T47D (cell line): ENCODE measurements around the gene TBXA2R.
"Not testable (repeated sequence)": the region's sequence is repeated elsewhere in the genome, so short reads cannot be mapped to it uniquely, and the experiment has no call there.

Experiments used
- DNase-seq, 2 experiments: peaks; one replicate each; pipeline versions ENCODE4 v3.0.0 to v3.0.0-alpha.2; 2011 to 2012; ENCODE audit warnings: low read depth in 1 of 2, low spot score in 1 of 2
- JUND ChIP-seq: IDR thresholded peaks from 2 replicates; pipeline ENCODE4 v1.6.1; 2012; ENCODE audit warnings: low read depth
- in situ Hi-C: cut with HindIII; loops from 2 replicates; pipeline ENCODE4 v1.10.0; 2016; ENCODE audit warnings: low sequenced_read_pairs, low pct_unique_long_range_greater_than_20kb

Gene TBXA2R

DNA sequence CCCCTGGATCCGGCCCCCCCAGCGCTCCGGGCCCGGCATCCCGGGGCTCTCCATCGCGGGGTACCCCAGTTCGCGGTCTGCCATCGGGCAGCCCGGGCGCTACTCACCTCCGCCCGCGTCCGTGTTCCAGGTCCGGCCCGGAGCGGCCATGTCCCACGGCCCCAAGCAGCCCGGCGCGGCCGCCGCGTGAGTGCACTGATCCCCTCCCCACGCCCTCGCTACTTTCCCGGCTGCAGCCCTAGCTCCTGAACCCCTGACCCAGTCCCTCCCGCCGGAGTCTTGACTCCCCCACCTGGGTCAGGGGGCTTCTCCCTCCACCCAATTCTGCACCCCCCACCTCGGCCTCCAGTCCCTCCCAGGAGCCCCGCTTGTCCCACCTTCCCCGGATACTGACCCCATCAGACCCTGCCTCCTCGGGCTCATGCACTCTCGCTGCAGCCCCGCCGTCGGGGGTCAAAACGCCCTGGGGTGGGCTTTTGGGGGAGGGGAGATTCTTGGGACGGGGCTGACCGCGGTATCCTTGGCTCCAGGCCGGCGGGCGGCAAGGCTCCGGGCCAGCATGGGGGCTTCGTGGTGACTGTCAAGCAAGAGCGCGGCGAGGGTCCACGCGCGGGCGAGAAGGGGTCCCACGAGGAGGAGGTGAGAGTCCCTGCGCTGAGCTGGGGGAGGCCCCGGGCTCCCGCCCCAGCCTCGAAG is 33.4 kb downstream of the TBXA2R start:
- no peak for TF ChIP-seq JUND
- DNase-seq = peak in 1 of 2 experiments; percentile 33
- in situ Hi-C loops = no loop called here

GRCh38 chr19:3572855-3573161 is 33.9 kb downstream of the TBXA2R start, which contains the start of gene HMG20B:
Gene HMG20B, plus strand, starts transcription at chr19:3572944. Its CDS starts 366 bp downstream, at chr19:3573310.
- TF ChIP-seq JUND = no peak
- no peak for DNase-seq
- in situ Hi-C loops = no loop called here

- in situ Hi-C loops = no loop called here
- no peak for TF ChIP-seq JUND
- peak; percentile 86 to 99 for DNase-seq
Measured at GRCh38 chr19:3572132-3572854, 34.4 kb downstream of the TBXA2R start.

DNA sequence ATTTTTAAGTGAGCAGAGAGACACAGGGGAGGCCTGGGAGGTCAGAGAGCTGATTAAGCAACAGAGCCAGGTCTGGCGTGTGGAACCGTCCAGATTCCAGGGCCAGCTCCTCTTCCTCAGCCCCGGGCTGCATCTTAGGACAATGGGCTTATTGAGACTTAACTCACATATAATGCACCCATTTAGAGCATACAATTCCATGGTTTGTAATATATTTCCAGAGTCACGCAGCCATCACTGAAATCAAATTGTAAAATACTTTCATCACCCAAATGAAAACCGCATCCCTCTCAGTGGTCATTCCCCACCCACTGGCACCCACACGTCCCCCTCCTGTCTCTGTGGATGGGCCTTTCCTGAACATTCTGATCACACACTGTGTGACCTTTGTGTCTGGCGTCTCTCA is 36.1 kb downstream of the TBXA2R start:
- in situ Hi-C loops = no loop called here
- no peak for TF ChIP-seq JUND
- no peak for DNase-seq

GRCh38 chr19:3570042-3570441 is 36.6 kb downstream of the TBXA2R start:
- DNase-seq, in situ Hi-C loops: not testable (repeated sequence)

GRCh38 chr19:3565139-3565538 is 41.5 kb downstream of the TBXA2R start:
- no peak for DNase-seq
- in situ Hi-C loops = no loop called here
- no peak for TF ChIP-seq JUND

DNA sequence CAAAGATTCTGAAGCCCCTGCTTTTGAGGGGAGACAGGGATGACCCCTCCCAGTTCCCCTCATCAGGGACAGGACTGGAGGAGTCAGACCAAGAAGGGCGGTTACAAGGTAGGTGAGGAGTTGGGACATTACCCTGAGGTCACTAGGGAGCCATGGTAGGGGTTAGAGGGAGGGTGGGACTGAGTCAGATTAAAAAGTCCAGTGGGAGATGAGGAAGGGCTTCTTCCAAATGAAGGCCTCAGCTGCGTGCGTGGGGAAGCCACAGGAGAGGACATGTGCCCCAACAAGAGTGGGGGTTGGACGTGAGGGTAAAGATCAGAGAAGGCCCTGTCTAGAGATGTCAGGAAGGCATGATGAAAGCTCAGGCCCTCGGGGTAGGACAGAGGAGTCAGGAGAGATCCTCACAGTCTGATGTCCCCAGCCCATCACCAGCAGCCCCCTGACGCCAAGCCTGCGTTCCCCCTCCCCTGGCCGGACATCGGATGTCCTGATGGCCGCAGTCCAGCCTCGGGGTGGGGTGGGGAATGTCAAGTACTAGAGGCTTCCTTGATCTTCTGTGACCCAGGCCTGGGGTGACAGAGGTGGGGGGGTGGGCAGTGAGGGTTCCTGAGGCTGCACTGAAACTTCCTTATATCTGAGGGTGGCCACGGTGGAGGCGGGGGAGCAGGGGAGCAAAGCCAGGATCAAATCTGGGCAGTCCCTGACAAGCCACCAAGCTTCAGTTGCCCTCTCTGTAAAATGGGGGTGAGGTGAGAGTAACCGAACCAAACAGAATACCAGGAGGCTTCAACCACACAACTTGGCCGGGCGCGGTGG is 42.8 kb downstream of the TBXA2R start:
- no peak for DNase-seq
- in situ Hi-C loops = no loop called here
- no peak for TF ChIP-seq JUND

DNA sequence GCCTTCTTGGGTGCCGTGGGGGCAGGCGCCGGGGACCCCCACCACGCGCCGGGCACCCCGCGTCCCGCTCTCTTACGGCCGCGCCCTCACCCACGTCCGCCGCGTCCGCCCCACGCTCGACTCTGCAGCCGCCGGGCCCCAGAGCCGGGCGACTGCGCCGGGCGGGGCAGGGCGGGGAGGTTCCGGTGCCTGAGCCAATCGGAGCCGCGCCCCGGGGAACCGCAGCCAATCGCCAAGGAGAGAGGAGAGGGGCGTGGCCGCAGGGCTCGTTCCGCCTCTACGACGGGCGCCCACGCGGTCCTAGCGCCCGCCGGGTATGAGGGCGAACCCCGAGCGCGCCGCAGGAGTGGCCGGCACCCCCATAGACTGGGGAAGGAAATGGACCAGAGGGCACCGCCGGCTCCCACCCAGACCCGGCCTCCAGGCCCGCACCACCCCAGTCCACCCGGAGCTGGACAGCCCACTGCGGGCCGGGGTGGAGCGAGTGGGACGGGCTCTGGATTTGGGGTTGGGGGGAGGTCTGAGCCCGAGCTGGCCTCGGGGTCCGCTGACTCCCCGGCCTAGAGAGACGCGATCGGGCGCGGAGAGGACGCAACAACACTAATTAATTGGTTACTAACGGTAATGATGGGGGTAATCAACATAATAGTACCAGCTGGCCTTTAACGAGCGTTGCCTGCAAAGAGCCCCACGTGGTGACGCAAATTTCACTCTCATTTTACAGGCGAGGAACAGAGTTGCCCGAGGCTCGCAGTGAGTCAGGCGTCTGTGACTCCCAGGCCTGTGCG is 49.0 kb downstream of the TBXA2R start, which contains the start of gene MFSD12:
Gene MFSD12, minus strand, starts transcription at position 126 of the 788 bp plus-strand sequence. CDS start 183 bp downstream, outside the sequence.
- peak; percentile 92 to 96 for DNase-seq
- in situ Hi-C loops = no loop called here
- TF ChIP-seq JUND = no peak

GRCh38 chr19:3556978-3557460 is 49.7 kb downstream of the TBXA2R start:
- peak; percentile 42 to 45 for DNase-seq
- in situ Hi-C loops = no loop called here
- TF ChIP-seq JUND = no peak

DNA sequence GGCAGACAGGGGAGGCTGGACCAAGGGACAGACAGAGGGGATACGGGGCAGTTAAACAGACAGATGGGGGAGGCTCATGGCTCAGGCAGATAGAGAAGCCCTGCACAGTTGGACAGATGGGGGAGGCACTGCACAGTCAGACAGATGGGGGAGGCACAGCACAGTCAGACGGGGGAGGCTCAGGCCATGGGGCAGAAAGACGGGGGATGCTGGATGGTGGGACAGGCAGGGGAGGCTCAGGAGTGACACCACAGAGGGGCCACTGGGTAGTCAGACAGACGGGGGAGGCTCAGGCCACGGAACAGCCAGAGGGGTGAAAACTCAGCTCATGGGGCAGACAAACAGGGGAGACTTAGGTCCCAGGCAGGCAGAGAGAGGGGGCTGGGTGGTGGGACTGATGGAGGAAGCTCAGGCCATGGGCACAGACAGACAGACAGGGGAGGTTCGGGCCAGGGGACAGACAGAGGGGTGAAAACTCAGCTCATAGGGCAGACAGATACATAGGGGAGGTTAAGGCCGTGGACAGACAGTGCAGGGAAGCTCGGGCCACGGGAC is 50.2 kb downstream of the TBXA2R start:
- no peak for TF ChIP-seq JUND
- in situ Hi-C loops = no loop called here
- DNase-seq = no peak

DNA sequence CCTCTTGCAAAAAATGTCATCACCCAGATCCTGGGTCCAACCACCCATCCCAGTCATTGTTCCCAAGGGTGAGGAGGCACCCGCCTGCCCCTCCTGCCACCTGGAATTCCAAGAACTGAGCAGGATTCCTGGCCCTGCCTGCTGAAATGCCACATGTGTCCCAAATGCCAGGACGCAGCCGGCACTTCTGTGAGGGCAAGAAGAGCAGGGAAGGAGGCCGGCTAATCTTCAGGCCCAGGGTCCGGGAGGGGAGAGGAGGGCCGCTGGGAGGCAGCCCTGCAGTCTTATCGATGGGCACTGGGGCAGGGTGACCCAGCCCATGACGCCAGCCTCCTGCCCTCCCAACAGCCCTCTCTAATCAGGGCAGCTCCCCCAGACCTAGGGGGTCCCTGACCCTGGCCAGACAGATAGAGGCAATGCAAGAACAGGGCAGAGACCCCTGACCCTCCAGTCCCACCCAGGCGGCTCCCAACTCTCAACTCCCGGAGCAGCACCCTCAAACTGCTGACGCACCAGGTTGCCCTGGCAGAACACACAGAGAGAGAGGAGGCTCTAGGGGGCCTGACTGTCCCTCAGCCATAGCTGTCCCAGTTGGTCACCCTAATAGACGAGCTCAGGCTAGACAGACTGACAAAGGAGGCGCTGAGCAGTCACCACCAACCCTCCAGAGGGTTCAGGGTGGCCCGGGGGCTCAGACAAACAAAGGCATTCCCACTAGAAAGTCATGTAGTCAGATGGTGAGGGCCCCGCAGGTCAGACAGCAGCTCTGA is 50.8 kb downstream of the TBXA2R start:
- in situ Hi-C loops = no loop called here
- no peak for DNase-seq
- TF ChIP-seq JUND = no peak
